Stimulated activated CD8-positive, alpha-beta memory T cell treated with anti-CD3 and anti-CD28 coated beads, Interleukin-12 subunit alpha, Interleukin-12 subunit beta, amount 100 ng/mL, for 1 hour (primary cell): ENCODE measurements around the gene CLDN17.

Experiments used
- DNase-seq: peaks from one replicate; pipeline ENCODE4 v3.0.0-alpha.2; 2020; ENCODE audit warnings: low read depth

Gene CLDN17, protein sequence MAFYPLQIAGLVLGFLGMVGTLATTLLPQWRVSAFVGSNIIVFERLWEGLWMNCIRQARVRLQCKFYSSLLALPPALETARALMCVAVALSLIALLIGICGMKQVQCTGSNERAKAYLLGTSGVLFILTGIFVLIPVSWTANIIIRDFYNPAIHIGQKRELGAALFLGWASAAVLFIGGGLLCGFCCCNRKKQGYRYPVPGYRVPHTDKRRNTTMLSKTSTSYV

DNA sequence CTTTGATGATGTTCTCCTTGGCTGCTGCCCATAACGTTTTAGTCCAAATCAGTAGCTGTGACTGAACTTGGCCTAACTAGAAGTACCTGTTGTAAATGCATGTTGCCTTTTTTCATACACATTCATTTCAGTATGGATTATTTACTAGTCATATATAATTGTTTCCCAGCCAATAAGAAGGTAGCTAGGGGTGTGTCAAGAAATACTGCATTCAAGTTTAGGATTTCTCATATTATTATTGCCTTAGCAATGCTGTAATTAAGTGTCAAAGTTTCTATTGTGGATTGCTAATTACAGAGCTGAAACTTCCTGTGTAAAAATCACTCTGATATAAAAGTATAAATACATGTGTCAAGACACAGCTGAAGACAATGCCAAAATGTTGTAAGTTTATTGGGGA is at the start of gene CLDN17:
Gene CLDN17 (minus strand): TSS at position 101 of the 400 bp plus-strand sequence. CDS start 188 bp downstream, outside the sequence.
- DNase-seq: no peak

DNA sequence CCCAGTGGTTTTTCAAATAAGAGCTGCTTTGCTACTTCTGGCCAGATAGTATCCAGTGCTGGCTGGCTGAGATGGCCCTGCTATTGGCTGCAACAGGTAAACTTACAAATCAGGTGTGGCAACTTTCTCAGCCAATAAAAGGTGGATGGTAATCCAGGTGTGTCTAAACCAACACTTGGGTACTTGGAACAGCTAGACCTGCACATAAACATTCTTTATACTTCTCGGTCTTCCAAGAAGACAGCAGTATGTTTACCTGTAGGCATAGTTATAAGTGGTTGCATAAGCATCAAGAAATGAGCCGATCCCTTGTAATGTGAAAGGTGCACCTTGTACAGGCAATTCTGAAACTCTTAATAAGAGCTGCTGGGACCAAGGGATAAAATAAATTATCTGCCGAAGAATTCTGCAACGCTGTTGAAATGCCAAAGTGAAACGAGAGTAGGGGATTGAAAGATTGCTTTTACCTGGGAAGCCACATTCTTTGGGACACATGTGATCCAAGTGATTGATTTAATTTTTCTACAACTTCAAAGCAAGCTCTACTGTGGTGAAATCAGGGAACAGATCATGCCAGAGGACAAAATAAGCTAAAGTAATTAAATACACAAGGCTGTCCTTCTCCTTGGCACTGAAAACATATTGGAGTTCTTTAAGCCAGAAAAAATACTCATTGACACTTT is 49.6 kb upstream of the CLDN17 start, which contains the start of gene CLDN8:
Gene CLDN8 (minus strand): TSS at position 57 of the 683 bp plus-strand sequence. CDS start 172 bp downstream, outside the sequence.
- DNase-seq: no peak

DNA sequence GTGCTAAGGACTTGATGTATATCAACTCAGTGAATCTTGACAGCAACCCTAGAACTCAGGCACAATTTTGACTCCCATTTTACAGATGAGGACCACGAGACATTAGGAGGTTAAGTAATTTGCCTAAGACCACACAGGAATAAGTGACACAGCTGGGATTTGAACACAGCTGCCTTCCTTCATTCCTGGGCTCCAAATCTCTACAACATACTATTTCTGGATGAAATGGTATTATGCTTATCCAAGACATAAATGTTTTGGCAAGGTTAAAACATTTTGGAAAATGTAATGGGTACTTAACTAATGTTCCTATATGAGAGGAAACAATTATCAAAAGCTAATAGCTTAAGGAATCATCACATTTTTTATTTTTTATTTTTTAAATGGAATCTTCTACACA is 44.5 kb upstream of the CLDN17 start:
- DNase-seq: no peak

DNA sequence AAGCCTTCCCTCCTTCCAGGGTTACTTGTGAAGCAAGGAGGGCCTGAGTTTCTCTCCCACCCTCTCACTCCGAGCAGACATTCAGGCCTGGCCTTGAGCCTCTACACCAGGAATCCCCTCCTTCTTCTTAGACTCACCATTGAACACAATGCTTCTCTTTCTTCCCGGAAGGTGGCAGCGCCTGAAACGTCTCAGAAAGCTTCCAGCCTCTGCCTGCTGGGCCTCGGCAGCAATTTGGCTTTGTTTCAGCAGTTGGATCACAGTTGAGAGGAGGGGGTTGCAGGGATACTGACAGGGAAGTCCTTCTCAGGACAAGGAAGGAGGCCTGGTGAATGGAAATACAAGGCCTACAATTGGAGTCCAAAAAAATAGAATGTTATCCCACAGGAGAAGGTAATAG is 43.0 kb upstream of the CLDN17 start:
- no peak for DNase-seq

DNA sequence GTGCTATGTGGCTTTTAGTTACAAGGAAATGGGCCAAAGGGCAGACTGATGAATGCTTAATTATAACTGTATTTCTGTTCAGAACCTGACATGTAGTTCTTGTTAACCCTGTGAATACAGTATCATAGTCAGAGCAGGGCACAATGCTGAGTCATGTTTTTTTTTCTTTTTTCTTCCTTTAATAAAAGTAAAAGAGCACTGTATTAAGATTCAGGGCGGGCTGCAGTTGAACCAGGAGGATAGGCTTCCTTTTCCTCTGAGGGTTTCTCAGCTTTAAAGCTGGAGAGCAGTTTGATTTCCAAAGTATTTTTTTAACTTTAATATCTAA is 40.6 kb upstream of the CLDN17 start:
- no peak for DNase-seq

DNA sequence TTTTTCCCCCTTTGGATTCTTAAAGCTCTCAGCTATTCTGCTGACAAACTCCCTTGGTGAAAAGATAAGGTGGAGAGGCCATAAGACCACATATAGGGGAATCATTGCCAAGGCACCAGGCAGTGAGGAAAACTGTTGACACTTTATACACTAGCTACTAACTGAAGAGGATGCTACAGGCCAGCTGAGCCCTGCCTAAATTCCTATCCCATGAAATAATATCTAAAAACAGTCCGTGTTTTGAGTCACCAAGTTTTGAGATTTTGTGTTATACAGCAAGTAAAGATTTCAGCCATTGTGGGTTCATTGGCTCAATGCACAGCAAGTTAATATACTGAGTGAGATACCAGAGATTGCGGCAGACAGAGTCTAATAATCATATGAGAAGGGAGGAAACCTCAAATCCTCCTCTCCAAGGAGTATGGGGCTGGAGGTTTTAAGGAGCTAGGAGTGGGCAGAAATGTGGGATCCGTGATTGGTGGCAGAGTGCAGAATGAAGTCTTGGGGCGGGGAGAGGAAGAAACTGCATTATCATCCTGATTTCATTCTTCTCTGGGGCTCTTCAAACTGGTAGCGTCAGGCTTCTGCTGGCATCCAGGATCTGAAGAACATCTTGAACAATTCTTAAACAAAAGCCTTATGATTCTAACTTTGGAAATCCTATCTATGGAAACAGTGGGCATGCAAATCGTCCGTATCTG is 40.1 kb upstream of the CLDN17 start:
- DNase-seq: no peak

DNA sequence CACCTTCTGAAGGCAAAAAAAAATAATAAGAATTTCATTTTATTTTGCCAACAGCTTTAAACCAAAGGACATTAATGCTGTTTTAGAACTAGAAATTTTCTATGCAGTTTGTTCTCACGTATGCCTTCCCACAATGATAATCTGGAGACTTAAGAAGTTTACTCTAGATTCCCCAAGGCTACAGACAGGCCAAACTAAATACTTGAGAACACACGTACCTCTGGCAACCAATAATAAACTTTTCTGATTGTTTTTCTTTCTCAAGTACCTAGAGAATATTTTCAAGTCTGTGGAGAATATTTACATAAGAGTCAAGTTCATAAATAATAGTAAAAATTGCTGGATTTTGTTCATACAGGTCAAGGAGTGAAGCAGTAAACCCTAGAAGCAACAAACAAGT is 33.4 kb upstream of the CLDN17 start:
- DNase-seq: no peak

DNA sequence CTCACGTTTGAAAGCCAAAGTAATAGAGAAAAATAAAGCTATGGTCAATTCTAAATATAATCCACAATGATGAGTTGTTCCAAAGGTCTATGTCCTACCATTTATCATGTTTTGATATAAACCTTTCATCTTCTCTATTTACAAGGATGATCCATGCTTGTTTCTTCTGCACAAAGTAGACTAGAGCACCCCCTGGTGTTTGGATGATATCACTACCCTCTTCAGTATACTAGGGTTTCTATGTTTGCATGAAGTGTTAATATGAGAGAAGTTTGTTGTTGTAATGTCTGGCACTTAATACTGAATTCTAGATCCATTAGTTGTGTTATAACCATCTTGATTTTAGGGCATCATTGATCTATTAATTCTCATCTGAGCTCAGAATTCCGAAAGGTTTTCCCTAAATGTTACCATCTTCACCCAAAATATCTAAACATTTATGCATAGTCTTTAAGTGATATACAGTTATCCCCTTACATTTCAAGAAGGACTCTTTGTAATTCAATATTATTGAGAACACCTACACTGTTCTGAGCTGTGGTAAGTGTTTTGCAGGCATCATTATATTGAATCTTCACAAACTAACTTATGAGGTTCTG is 28.2 kb upstream of the CLDN17 start:
- DNase-seq: no peak

DNA sequence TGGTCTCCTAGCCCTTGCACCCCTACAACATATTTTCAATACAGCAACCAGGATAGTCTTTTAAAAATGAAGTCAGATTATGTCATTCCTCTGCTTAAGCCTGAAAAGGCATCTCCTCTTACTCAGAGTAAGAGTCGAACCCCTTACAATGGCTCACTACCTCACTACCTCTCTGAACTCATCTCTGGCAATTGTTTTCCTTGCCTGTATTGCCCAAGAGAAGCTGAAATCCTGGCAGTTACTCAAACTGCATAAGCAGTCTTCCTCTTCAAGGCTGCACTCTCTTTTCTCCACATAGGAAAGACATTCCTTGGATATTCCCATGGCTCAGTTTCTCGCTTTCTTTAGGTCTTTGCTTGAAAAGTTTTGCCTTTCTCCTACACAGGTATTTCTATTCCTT is 26.6 kb upstream of the CLDN17 start:
- DNase-seq: no peak

DNA sequence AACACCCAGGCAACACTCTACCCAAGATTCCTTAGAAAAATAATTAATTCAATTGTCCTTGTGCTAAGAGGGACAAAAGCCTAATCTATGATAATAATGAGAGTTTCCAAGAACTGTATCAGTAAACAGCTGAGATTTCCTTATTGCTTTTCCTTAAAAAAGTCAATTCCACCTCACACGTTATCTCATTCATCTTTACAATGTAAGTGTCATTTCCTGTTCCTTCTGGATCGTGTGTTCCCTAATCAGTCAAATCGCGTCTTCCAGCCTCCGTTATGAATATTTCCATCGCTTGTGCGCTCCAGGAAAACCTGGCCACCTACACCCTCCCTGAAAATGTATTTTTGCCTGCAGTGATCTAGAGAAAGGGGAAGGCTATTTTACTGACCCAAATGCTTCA is 23.9 kb upstream of the CLDN17 start:
- DNase-seq: no peak

DNA sequence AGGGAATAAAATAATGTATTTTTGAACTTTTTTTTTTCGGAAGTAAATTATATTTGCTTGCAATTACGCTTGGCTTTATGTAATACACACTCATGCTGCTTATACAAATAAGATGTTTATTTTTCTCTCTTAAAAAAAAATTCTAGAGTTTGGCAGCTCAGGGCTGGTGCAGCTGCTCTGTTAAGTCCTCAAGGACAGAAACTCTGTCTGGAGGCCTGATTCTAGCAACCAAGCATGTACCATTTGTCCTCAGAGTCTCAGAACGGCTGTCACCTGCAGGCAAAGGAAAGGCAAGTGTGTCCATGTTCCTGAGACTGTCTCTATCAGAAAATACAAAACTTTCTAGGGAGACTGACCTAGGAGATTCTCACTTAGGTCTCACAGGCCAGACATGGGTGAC is 23.2 kb upstream of the CLDN17 start:
- no peak for DNase-seq

DNA sequence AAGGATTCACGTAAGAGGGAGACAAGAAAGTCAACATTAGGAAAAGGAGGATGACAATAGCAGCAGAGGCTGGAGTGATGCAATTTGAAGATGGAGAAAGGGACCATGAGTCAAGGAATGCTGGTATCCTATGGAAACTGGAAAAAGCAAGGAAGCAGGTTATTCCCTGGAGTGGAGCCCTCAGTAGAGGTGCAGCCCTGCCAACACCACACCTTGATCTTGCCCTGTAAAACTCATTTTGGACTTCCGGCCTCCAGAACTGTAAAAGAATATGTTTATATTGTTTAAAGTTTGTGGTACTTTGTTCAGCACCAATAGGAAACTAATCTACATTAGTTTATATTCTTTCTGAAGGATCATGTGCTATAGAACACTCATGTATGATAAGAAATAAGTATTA is 19.6 kb upstream of the CLDN17 start:
- no peak for DNase-seq

DNA sequence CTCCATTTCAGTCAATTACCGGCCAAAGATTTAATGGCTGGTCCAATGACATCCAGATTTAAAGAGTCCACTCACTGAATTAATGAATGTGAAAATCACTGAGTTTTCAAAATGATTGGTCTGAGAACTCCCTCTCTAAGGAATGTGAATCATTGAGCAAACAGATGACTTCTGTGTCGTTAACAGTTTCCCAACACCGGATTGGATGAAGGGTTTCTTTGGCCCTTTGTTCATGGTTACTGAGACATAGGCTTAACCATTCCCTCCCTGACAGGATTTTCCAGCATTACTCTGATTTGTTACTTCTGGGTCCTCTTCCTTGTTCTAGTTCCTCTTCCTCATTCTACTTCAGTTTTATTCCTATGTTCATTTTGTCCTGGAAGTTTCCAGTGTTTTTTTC is 1.5 kb upstream of the CLDN17 start:
- DNase-seq: no peak

DNA sequence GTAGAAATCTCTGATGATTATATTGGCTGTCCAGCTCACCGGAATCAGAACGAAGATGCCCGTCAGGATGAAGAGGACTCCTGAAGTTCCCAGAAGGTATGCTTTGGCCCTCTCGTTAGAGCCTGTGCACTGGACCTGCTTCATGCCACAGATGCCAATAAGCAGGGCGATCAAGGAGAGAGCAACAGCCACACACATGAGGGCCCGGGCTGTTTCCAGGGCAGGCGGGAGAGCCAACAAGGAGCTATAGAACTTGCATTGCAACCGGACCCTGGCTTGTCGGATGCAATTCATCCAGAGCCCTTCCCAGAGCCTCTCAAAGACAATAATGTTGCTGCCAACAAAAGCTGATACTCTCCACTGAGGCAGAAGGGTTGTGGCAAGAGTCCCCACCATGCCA is 434 bp downstream of the CLDN17 start:
- no peak for DNase-seq

DNA sequence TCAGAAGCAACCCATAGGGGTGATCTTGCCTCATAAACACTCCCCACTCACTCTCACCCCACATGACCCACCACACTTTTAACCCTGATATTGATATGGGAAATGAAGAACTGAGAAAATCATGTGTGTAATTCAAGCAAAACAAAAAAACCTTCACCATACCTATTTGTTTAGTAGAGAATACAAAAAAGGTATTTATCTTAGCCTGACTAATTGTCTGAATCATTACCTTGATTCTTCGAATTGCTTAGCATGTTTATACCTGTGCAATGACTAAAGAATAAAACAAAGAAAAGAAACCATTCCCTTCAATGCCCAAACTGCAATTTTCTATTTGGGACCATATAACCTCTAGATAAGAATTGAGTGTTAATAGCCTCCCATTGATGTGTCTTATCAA is 1.8 kb downstream of the CLDN17 start:
- no peak for DNase-seq

DNA sequence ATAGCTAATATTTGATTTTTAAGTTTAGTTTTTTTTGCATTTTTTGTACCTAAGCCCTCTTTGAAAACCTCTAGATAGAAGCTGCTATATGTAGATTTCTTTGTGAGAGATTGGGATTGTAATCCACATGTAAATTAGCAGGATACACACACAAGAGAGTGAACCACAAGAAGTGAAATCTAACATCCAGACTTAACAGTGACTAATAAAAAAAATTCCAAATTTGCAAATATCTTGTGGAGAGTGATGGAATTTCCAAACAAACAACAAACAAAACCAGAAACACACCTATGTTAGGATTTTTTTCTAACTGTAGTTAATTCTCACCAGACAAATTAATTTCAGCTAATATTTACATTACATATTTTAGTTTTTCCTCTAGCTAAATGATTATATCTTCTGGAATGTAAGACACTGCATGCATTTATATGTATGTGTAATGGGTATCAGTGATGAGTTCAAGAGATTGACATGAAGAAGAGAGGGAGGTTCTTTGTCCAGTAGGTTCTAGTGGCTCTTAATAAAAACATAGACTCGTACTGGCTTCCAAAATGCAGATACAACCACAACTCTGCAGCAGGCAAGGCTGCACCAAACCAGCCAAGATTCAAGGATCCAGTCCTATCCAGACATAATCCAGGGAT is 12.8 kb downstream of the CLDN17 start:
- no peak for DNase-seq

DNA sequence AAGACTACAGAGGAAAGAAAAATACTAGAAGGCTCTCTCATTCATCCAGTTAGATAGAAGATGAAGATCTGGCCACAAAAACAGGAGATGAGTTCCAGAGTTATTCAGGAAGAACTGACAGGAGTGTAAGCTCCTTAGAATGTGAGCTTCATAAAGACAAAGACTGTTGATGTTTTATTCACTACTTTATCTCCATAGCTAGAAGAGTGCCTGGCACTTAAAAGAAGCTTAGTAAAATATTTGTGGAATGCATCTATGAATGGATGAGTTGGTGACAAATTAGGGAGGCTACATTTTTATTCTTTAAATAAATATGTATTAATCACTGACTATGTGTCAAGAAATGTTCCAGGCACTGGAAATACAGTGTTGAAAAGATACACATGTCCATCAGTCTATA is 13.8 kb downstream of the CLDN17 start:
- DNase-seq: no peak

DNA sequence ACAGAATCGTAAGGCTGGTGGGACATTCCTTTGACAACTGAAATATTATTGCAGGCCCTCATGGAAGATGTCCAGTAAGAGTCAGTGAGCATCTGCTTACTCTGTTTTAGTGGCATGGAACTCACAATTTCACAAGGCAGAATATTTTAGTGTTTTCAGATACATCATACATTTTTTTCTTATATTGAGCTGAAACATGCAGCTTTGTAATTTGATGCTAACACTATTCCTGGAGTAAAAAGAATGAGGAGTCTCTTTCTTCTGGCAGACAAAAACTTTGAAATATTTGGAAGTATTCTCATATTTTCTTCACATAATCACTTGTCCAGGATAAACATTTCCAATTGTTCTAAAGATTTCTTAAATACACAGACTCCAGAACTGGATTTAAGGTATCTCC is 17.7 kb downstream of the CLDN17 start:
- no peak for DNase-seq

DNA sequence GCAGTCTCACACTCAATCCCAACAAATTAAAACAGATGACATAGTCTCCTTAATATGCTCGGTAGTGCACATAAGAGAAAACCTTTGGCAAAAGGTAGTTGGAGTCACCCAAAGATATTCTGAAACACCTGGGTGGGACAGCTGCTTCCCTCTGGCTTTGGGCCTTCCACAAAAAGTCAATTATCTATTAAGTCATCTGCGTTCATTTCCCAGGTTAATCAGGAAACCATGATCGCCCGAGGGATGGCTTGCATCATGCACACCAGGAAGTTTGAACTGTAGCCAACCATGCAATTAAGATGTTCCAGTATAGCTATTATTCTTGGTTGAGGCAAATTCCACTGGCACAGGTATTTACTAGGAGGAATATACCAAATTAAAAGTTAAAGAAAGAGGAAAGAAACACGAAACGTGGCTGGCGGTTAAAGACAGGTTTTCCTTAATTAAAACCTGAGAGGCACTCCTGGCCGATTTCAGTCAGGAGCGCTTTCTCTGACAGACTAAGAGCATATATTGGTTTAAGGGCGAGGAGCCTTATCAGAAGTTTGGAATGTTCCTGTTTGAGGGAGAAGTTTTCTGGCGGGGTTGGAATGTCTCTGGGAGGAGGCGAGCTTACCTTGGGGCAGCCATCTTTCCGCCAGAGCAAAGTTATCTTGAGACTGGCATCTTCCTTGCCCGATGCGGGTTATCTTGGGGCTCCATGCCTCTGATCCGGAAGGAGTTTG is 19.9 kb downstream of the CLDN17 start:
- no peak for DNase-seq

DNA sequence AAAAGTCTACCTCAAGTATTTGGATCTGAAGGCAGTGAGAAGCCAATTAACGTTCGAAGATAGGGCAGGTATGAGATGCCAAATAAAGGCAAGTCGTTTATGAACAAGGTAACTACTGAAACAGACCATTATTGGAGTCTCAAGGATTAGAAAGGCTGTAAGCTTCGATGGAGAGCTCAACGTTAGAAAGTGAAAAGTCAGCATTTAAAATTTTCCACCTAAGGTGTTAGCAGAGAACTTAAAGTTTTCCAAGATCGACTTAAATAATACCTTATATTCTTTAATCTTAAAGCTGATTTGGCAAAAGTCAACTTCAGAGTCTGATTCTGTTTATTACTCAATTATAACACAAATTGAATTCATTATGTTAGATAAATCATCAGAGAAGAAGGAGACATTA is 28.1 kb downstream of the CLDN17 start:
- DNase-seq: no peak

DNA sequence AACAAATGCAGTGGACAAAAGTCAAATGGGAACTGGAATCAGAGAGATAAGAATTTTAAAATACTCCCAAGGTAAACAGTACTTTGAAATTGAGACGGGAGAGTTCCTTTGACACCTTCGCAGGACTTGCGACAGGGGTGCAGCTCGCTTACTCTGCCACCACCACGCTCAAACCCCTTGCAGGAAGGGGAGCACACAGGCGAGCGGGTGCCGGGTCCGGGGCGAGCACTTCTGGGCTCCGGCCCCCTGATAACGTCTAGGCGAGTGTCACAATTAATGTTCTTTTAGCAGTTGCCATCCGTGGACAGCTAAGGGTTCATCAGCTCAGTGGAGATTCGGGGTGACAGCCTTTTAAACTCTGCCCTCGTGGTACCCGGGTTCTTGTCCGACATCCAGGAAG is 37.4 kb downstream of the CLDN17 start:
- no peak for DNase-seq

DNA sequence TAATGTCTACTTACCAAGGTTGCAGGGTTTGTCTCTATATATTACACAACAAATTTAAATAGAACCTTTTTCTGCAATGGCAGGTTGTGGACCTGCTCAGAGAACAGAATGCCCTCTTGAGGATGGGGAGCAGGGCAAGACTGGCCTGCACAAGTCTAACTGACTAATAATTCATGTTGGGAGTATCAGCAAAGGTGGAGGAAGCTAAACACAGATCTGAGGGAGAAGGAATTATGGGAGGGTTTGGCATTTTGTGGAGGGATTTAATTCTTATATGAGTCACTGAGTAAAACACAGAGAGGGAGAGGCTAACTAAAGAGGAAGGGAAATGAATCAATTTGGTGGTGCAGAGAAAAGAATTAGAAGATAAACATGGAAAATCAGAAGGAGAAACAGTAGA is 40.0 kb downstream of the CLDN17 start:
- DNase-seq: no peak
